ENCODE results near the gene AMPH.
A peak's percentile ranks its signal among the peaks of the same experiment; 100 is the strongest.

DNA sequence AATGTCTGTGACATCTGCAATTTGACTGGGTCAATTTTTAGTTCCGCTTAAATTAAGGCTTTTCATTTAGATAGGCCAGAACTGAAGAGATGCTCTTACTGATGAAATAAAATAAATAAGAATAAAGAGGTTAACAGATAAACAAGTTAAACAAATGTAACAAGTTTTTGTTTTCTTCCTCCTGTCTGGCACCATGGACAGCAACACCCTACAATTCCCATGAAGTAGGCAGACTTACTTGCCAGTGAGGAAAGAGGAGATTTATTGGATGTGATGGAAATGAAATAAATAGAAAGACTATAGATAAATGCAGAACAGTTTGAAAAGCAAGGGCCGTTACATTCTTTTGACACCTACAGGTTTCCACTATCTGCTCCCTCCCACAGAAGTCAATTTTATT lies 118.5 kb downstream of the AMPH start:
- TF ChIP-seq CTCF (IDR thresholded peaks at IDR 0.05 in 2 of 3, conservative IDR thresholded peaks at IDR 0.05 in 1 of 3; ENCODE audit: borderline replicate concordance in 1 of 3, insufficient read depth in 1 of 3, low read depth in 2 of 3, low read length in 2 of 3), result no peak
- peak; percentile 51 for TF ChIP-seq REST (IDR thresholded peaks at IDR 0.05; ENCODE audit: low read depth)
- TF ChIP-seq EZH2 (IDR thresholded peaks at IDR 0.05), result no peak
- no peak for TF ChIP-seq SP1 (IDR thresholded peaks at IDR 0.05; ENCODE audit: low read depth)
- TF ChIP-seq YY1 (IDR thresholded peaks at IDR 0.05; ENCODE audit: extremely low read depth, insufficient replicate concordance, low read depth, low read length), result no peak
- no peak for TF ChIP-seq POLR2A (IDR thresholded peaks at IDR 0.05; ENCODE audit: borderline replicate concordance, extremely low read depth, insufficient read depth, insufficient read length)
- no peak for TF ChIP-seq EZH2phosphoT487 (IDR thresholded peaks at IDR 0.05; ENCODE audit: borderline replicate concordance)
- TF ChIP-seq POLR2AphosphoS5 (IDR thresholded peaks at IDR 0.05; ENCODE audit: low read depth, low read length), result no peak
- TF ChIP-seq ZFX (IDR thresholded peaks at IDR 0.05), result no peak
- no peak for TF ChIP-seq ZNF274 (IDR thresholded peaks at IDR 0.05; ENCODE audit: low read depth, low read length)
- no peak for TF ChIP-seq CEBPB (IDR thresholded peaks at IDR 0.05; ENCODE audit: low read depth)
- TF ChIP-seq TCF7L2 (IDR thresholded peaks at IDR 0.05; ENCODE audit: borderline replicate concordance, extremely low read depth, insufficient read depth, insufficient read length), result no peak

All from HCT116 (cell line).